Placental pericyte (primary cell): ENCODE measurements around the gene NFU1. TPM values are rescaled to one million over a fixed set of nuclear protein-coding genes. Genes with fewer than 3 reads are reported as not detected.

Source experiments
- total RNA-seq: library from RNA; depleted of rRNA; stranded (reverse); fragments of >200 nt; gene quantifications from 2 replicates; pipeline ENCODE4 v1.2.3, GENCODE V29; 2012

NFU1 gene
- 31.5 and 40.1 TPM in 2 replicates for total RNA-seq

DNA sequence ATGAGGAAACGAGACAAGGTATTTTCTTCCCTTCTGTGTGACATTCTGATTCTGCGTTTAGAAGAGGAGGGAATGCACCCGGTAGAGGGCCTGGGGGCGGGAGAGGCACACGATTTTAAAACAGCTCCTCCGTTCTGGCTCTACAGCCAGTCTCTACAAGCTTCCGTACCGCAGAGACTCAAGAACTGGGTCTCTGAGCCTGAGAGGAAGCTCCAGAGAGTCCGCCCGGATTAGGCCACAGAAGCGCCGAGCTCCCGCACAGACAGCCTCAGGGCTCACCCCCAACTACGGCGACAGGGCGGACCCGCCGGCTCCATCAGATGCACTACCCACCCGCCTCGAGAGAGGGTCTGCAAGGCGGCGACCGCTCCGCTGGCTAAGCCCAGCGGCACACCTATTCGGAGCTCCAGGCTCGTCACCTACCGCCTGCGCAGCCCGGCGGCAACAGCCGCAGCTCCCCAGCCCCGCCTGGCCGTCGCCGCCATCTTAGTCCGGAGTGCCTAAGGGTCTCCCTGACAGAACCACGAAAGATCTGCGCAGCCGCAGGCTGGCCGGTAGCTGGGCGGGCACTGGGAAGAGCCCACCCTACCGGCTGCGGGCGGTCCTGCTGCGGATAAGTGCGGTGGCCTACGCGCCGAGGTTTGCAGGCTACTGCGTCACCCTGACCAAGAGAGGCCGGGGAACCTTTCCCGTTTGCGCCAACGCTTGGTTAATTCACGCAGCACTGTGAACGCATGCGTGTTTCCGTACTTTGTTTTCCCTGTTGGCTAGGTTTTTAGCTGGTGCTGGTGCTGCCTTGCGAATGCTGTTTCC, at the start of gene NFU1:
TSS of gene NFU1 (minus strand) at position 498 of the 813 bp plus-strand sequence. CDS start at position 485, 13 bp downstream.

DNA sequence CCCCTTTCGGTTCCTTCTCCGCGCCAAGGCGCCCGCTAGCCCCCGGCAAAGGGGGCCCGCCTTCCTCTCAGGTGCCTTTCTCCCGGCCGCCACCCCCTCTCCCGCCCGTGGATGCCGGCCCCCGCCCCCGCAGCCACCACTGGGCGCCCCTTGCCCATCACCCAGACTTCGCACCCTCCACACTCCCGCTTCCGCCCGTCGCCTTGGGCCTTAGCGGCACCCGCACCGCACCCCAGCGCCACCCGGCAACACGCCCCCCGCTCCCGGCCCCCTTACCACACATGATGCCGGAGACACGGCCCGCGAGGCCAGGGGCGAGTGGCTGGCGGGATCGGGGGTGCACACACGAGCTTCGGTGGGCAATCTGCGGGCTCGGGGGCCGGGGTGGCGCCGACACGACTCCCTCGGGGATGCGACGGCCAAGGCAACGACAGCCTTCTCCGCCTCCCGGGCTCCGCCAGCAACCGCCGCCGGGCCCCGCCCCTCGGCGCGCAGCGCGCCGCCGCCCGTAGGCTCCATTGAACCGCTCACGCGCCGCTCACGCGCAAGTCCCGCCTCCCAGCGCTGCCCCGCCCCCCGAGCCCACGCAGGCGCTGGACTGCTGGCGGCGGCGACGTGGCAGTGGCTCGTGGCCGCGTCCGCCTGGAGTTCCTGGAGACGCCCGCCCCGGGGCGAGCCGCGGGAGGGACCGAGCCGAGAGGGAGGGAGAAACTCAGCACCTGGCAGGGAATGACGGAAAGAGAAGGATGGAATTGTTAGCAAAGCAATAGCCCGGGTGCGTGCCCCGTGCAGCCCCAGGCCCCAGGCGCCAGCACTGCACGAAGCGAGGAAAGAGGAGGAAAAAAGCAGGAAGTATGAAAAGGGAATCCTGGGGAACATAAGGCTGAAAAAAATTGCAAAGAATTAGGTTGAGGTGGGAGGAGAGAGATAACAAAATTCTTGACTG, 50.2 kb downstream of the NFU1 start, which contains the start of gene GFPT1:
TSS of gene GFPT1 (minus strand) at position 439 of the 946 bp plus-strand sequence. CDS start at position 283, 156 bp downstream.

Other genes starting within 250 kb of the NFU1 start
- gene GFPT1, start 50.2 kb downstream of the NFU1 start, total RNA-seq = 69.4 and 152 TPM in 2 replicates
- 80.5 and 86.5 TPM in 2 replicates for gene AAK1, start 206.3 kb upstream of the NFU1 start, total RNA-seq